ENCODE results near the gene NCAPG2.

The NCAPG2 gene

GRCh38 chr7:158737064-158737695 is 32.6 kb upstream of the NCAPG2 start:
- H3K36me3 ChIP-seq (ENCODE audit: control insufficient read depth, insufficient read depth, low read length) = no peaks in the 10 kb centered on the region
- no peak overlapping the region for H3K9ac ChIP-seq
- no peak overlapping the region for H2AFZ ChIP-seq
- no peak overlapping the region for H3K4me3 ChIP-seq (ENCODE audit: low read depth, low read length)
- H3K79me2 ChIP-seq = no peaks in the 10 kb centered on the region
- H3K4me1 ChIP-seq = no peaks in the 10 kb centered on the region
- H3K9me3 ChIP-seq (ENCODE audit: control insufficient read depth, low read length) = no peaks in the 10 kb centered on the region
- H3K27me3 ChIP-seq (ENCODE audit: control insufficient read depth, insufficient read depth, low read length) = no peaks in the 10 kb centered on the region
- no peak overlapping the region for H3K27ac ChIP-seq
- TF ChIP-seq CTCF (IDR thresholded peaks at IDR 0.05) = no peak
- H3K4me2 ChIP-seq (ENCODE audit: low read length) = no peak overlapping the region

- H3K4me1 ChIP-seq = no peaks in the 10 kb centered on the region
- H3K4me3 ChIP-seq (ENCODE audit: low read depth, low read length) = no peak overlapping the region
- H3K36me3 ChIP-seq (ENCODE audit: control insufficient read depth, insufficient read depth, low read length) = no peaks in the 10 kb centered on the region
- no peak overlapping the region for H3K9ac ChIP-seq
- no peak for TF ChIP-seq CTCF (IDR thresholded peaks at IDR 0.05)
- H3K27me3 ChIP-seq (ENCODE audit: control insufficient read depth, insufficient read depth, low read length) = no peaks in the 10 kb centered on the region
- no peaks in the 10 kb centered on the region for H3K9me3 ChIP-seq (ENCODE audit: control insufficient read depth, low read length)
- no peaks in the 10 kb centered on the region for H3K79me2 ChIP-seq
- H2AFZ ChIP-seq = no peak overlapping the region
- no peak overlapping the region for H3K4me2 ChIP-seq (ENCODE audit: low read length)
- H3K27ac ChIP-seq = no peak overlapping the region
Observed at GRCh38 chr7:158735935-158736334, 31.3 kb upstream of the NCAPG2 start.

GRCh38 chr7:158734861-158735260 is 30.3 kb upstream of the NCAPG2 start:
- Histone ChIP-seq H3K9me3 (ENCODE audit: control insufficient read depth, low read length) (no peaks in the 10 kb centered on the region), H3K4me1 (no peaks in the 10 kb centered on the region), H3K27ac (no peak overlapping the region), H3K79me2 (no peaks in the 10 kb centered on the region), H3K36me3 (ENCODE audit: control insufficient read depth, insufficient read depth, low read length) (no peaks in the 10 kb centered on the region), H3K9ac (no peak overlapping the region), H3K4me3 (ENCODE audit: low read depth, low read length) (no peak overlapping the region), H3K27me3 (ENCODE audit: control insufficient read depth, insufficient read depth, low read length) (no peaks in the 10 kb centered on the region), H2AFZ (no peak overlapping the region), H3K4me2 (ENCODE audit: low read length) (no peak overlapping the region)
- no peak for TF ChIP-seq CTCF (IDR thresholded peaks at IDR 0.05)

GRCh38 chr7:158733775-158734494 is 29.3 kb upstream of the NCAPG2 start:
- Histone ChIP-seq H3K4me3 (ENCODE audit: low read depth, low read length) (no peak overlapping the region), H3K4me2 (ENCODE audit: low read length) (no peak overlapping the region), H3K36me3 (ENCODE audit: control insufficient read depth, insufficient read depth, low read length) (no peaks in the 10 kb centered on the region), H3K4me1 (no peaks in the 10 kb centered on the region), H3K79me2 (no peaks in the 10 kb centered on the region), H3K9ac (no peak overlapping the region), H3K27ac (no peak overlapping the region), H3K27me3 (ENCODE audit: control insufficient read depth, insufficient read depth, low read length) (no peaks in the 10 kb centered on the region), H3K9me3 (ENCODE audit: control insufficient read depth, low read length) (no peaks in the 10 kb centered on the region), H2AFZ (no peak overlapping the region)
- TF ChIP-seq CTCF (IDR thresholded peaks at IDR 0.05) = no peak

- no peak for TF ChIP-seq CTCF (IDR thresholded peaks at IDR 0.05)
- Histone ChIP-seq H2AFZ (no peak overlapping the region), H3K4me3 (ENCODE audit: low read depth, low read length) (no peak overlapping the region), H3K9ac (no peak overlapping the region), H3K4me2 (ENCODE audit: low read length) (no peak overlapping the region), H3K79me2 (no peaks in the 10 kb centered on the region), H3K27ac (no peak overlapping the region), H3K36me3 (ENCODE audit: control insufficient read depth, insufficient read depth, low read length) (no peaks in the 10 kb centered on the region), H3K27me3 (ENCODE audit: control insufficient read depth, insufficient read depth, low read length) (no peaks in the 10 kb centered on the region), H3K4me1 (no peaks in the 10 kb centered on the region), H3K9me3 (ENCODE audit: control insufficient read depth, low read length) (no peaks in the 10 kb centered on the region)
Observed at GRCh38 chr7:158733220-158733519, 28.6 kb upstream of the NCAPG2 start.
